HepG2 (cell line): Measurements from ENCODE around the gene TLX3. TPM values are rescaled to one million over a fixed set of nuclear protein-coding genes. Genes with fewer than 3 reads are reported as not detected.

Experiments used
- ATAC-seq: fragments of 200-7000 bp; cut with Tn5 transposase; 3 replicates; pipeline ENCODE4 v1.9.1; 2020; ENCODE audit warnings: mild to moderate bottlenecking, moderate library complexity
- BruUV-seq: library from RNA; stranded (reverse); fragments of 400-500 nt; replicated peaks from 2 replicates; lab custom pipeline; 2021; lab: Mats Ljungman, UMichigan
- CTCF ChIA-PET: fragments of 300-600 bp; formaldehyde crosslinking; extraction: SDS; loops from one replicate; lab custom pipeline; 2021; ENCODE audit warnings: low total read pairs, inconsistent platforms, low intra/inter-chr PET ratio; lab: Yijun Ruan, JAX
- POLR2A ChIA-PET: fragments of 350-600 bp; sonication (Branson Sonifier 250); formaldehyde crosslinking; loops from one replicate; lab custom pipeline; 2020; ENCODE audit warnings: antibody characterized with exemption, inconsistent platforms; lab: Yijun Ruan, JAX
- DNase-seq: peaks from one replicate; pipeline ENCODE4 v3.0.0-alpha.2; 2015; ENCODE audit warnings: low spot score
- FAIRE-seq: peaks from 3 replicates; lab custom pipeline; 2011; peaks lifted over from hg19 to GRCh38; lab: Jason Lieb, UNC
- H2AFZ ChIP-seq: one replicate; pipeline ENCODE4 v1.6.1; 2011; ENCODE audit warnings: low read length, inconsistent platforms
- H3K27ac ChIP-seq: fragments of 300-600 bp; 3 replicates; pipeline ENCODE4 v1.8.0; 2011; ENCODE audit warnings: mixed run types, mild to moderate bottlenecking, mixed read lengths, low read length, inconsistent platforms; ENCODE audit not compliant: insufficient read depth; ENCODE audit errors: extremely low read length
- H3K27me3 ChIP-seq, 2 experiments: fragments of 200-600 bp in 1 of 2; 2 replicates in 1 of 2; 3 replicates in 1 of 2; pipeline versions ENCODE4 v1.6.0 to v1.8.0; 2011; ENCODE audit warnings: low read length in 2 of 2, mild to moderate bottlenecking in 2 of 2, moderate library complexity in 2 of 2, inconsistent platforms in 1 of 2; ENCODE audit not compliant: insufficient read depth in 2 of 2, control insufficient read depth in 1 of 2
- H3K36me3 ChIP-seq, 2 experiments: fragments of 200-600 bp in 1 of 2; replicated peaks in 1 of 2; 2 replicates in 1 of 2; 3 replicates in 1 of 2; pipeline versions ENCODE4 v1.5.1 to v1.8.0; 2011; ENCODE audit warnings: low read length in 2 of 2, inconsistent platforms in 1 of 2; ENCODE audit not compliant: insufficient read depth in 2 of 2, control insufficient read depth in 1 of 2
- H3K4me1 ChIP-seq: 2 replicates; pipeline ENCODE4 v1.5.1; 2012; ENCODE audit warnings: low read length, inconsistent platforms; ENCODE audit not compliant: insufficient read depth
- H3K4me2 ChIP-seq: 2 replicates; pipeline ENCODE4 v1.6.0; 2011; ENCODE audit warnings: low read depth, low read length, inconsistent platforms
- H3K4me3 ChIP-seq, 3 experiments: fragments of 200-600 bp in 1 of 3; sonication (generic), shearing (Covaris generic) in 1 of 3; replicated peaks in 1 of 3; 2 replicates each; pipeline ENCODE4 v1.5.1; 2011 to 2016; ENCODE audit warnings: low read length in 3 of 3, inconsistent platforms in 2 of 3, low read depth in 2 of 3, mild to moderate bottlenecking in 2 of 3, control low read depth in 1 of 3, mixed read lengths in 1 of 3; ENCODE audit not compliant: insufficient read depth in 1 of 3
- H3K79me2 ChIP-seq: one replicate; pipeline ENCODE4 v1.6.1; 2011; ENCODE audit warnings: low read length, inconsistent platforms; ENCODE audit not compliant: insufficient read depth
- H3K9ac ChIP-seq: 2 replicates; pipeline ENCODE4 v1.6.0; 2011; ENCODE audit warnings: mild to moderate bottlenecking, low read depth, low read length, inconsistent platforms; ENCODE audit not compliant: insufficient read depth
- H3K9me3 ChIP-seq: 2 replicates; pipeline ENCODE4 v1.5.1; 2012; ENCODE audit warnings: mild to moderate bottlenecking, low read length
- H4K20me1 ChIP-seq: 2 replicates; pipeline ENCODE4 v1.6.0; 2011; ENCODE audit warnings: inconsistent platforms, mild to moderate bottlenecking, low read length, moderate library complexity; ENCODE audit not compliant: insufficient read depth
- ATRX ChIP-seq: sonication (generic); formaldehyde crosslinking; IDR thresholded peaks from 2 replicates; pipeline ENCODE4 v1.4.0; 2020; ENCODE audit warnings: missing genetic modification reagents, borderline replicate concordance
- E2F5 ChIP-seq: sonication (generic); formaldehyde crosslinking; conservative IDR thresholded peaks from 2 replicates; pipeline ENCODE4 v1.4.0; 2020; ENCODE audit warnings: missing genetic modification reagents
- ETV5 ChIP-seq: IDR thresholded peaks from 2 replicates; pipeline ENCODE4 v1.6.1; 2018; ENCODE audit warnings: missing biosample characterization, missing genetic modification reagents, inconsistent platforms, borderline replicate concordance
- JARID2 ChIP-seq: sonication (generic); formaldehyde crosslinking; IDR thresholded peaks from 2 replicates; pipeline ENCODE4 v1.8.1; 2023; ENCODE audit warnings: missing genetic modification reagents, inconsistent platforms; ENCODE audit not compliant: insufficient replicate concordance
- KAT8 ChIP-seq: IDR thresholded peaks from 2 replicates; pipeline ENCODE4 v1.6.1; 2016; ENCODE audit warnings: missing genetic modification reagents, missing compliant biosample characterization
- MLLT10 ChIP-seq: sonication (generic); formaldehyde crosslinking; IDR thresholded peaks from 2 replicates; pipeline ENCODE4 v1.4.0; 2020; ENCODE audit warnings: missing genetic modification reagents
- MTF1 ChIP-seq: sonication (generic); formaldehyde crosslinking; IDR thresholded peaks from 2 replicates; pipeline ENCODE4 v1.5.0; 2020; ENCODE audit warnings: missing genetic modification reagents
- RFX3 ChIP-seq: IDR thresholded peaks from 2 replicates; pipeline ENCODE4 v1.6.1; 2016; ENCODE audit warnings: missing biosample characterization, missing genetic modification reagents
- SAFB2 ChIP-seq: sonication (generic); formaldehyde crosslinking; IDR thresholded peaks from 2 replicates; pipeline ENCODE4 v1.5.1; 2020; ENCODE audit warnings: missing genetic modification reagents, low read depth, mild to moderate bottlenecking, borderline replicate concordance
- SAP130 ChIP-seq: IDR thresholded peaks from 2 replicates; pipeline ENCODE4 v1.6.1; 2016; ENCODE audit warnings: low read depth
- SRSF1 ChIP-seq: fragments of 200-400 bp; formaldehyde crosslinking; optimal IDR thresholded peaks from 2 replicates; pipeline ENCODE3; 2017; ENCODE audit warnings: mild to moderate bottlenecking, low read depth, low read length, moderate library complexity
- ZNF3 ChIP-seq: IDR thresholded peaks from 2 replicates; pipeline ENCODE4 v1.7.0; 2017; ENCODE audit warnings: inconsistent platforms
- ZNF414 ChIP-seq: sonication (generic); formaldehyde crosslinking; IDR thresholded peaks from 2 replicates; pipeline ENCODE4 v1.5.0; 2020; ENCODE audit warnings: missing genetic modification reagents
- ZNF549 ChIP-seq: sonication (generic); formaldehyde crosslinking; IDR thresholded peaks from 2 replicates; pipeline ENCODE4 v1.5.0; 2020; ENCODE audit warnings: missing genetic modification reagents
- ZNF550 ChIP-seq: sonication (generic); formaldehyde crosslinking; IDR thresholded peaks from 2 replicates; pipeline ENCODE4 v1.4.0; 2020; ENCODE audit warnings: mild to moderate bottlenecking, missing genetic modification reagents, borderline replicate concordance
- ZNF629 ChIP-seq: sonication (generic); formaldehyde crosslinking; conservative IDR thresholded peaks from 2 replicates; pipeline ENCODE4 v1.5.0; 2020; ENCODE audit warnings: missing genetic modification reagents
- ZSCAN29 ChIP-seq: sonication (generic); formaldehyde crosslinking; conservative IDR thresholded peaks from 2 replicates; pipeline ENCODE4 v1.4.0; 2020; ENCODE audit warnings: mild to moderate bottlenecking, missing genetic modification reagents
- WGBS: methylation state at CpG from one replicate; pipeline ENCODE4 v1.1.6; 2017; ENCODE audit warnings: low lambda C conversion rate; 5-methylcytosine and 5-hydroxymethylcytosine counted together
- in situ Hi-C: cut with HindIII; loops from 2 replicates; pipeline ENCODE4 v1.10.0; 2017; ENCODE audit warnings: low pct_unique_long_range_greater_than_20kb; ENCODE audit not compliant: extremely low pct_ligation_motif_present
- intact Hi-C: fragments of 100-400 bp; cut with micrococcal nuclease; formaldehyde crosslinking; loops from one replicate; pipeline ENCODE4 v1.10.0; 2022; ENCODE audit not compliant: unreplicated experiment
- polyA plus RNA-seq, 8 experiments: library from polyadenylated mRNA; depleted of rRNA in 3 of 8; stranded (reverse) in 7 of 8; unstranded in 1 of 8; fragments of >200 nt; fragmentation: Illumina TruSeq in 4 of 8; extraction: Trizol in 4 of 8; gene quantifications; 2 replicates each; pipeline versions ENCODE4 v1.2.1 to v1.2.3, GENCODE V29; 2011 to 2016; ENCODE audit warnings: low read depth in 4 of 8, missing spikeins in 1 of 8, mixed read lengths in 1 of 8; ENCODE audit not compliant: insufficient read depth in 1 of 8
- total RNA-seq, 5 experiments: library from RNA; depleted of rRNA; stranded (reverse); fragments of >200 nt; fragmentation: Illumina TruSeq; extraction: Trizol; gene quantifications; 2 replicates each; pipeline ENCODE4 v1.2.3, GENCODE V29; 2016; ENCODE audit warnings: low read depth in 1 of 5
- TF ChIP-seq, protein P1 (sequence below): sonication (generic); formaldehyde crosslinking; IDR thresholded peaks from 2 replicates; pipeline ENCODE4 v1.5.1; 2020; ENCODE audit warnings: mild to moderate bottlenecking, missing genetic modification reagents, moderate library complexity
- TF ChIP-seq, protein P2 (sequence below): IDR thresholded peaks from 2 replicates; pipeline ENCODE4 v1.6.1; 2016; ENCODE audit warnings: low read depth, missing genetic modification reagents, missing compliant biosample characterization

TLX3 gene
- total and polyA plus RNA-seq, 2 of the 13 experiments (the other 11 are each of a cell fraction or from before 2014, with no cell fraction given), result not detected

DNA sequence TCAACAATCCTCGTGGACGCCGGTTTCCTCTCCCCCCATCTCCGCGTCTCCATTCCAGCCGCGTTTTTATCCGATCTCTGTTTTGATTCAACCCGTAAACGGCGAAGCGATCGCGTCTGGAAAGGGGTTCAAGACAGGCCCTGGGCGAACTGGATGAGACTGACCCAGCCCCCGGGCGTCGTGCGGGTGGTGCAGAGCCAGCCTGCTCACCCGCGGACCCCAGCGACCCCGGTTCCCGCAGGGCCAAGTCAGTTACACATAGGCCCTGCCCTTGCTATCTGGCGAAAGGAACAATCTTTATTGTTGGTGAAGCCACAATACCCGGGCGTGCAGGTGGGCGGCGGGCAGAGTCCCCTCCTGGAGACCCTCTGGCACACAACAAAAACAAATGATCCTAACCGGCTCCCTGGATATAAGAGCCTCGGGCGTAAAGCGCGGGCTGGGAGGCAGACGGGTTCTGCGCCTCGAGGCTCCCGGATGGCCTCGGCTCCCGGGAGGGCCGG, 1.8 kb downstream of the TLX3 start:
- H3K27me3 ChIP-seq, result peaks cover 6 to 57% of the 10 kb centered on the region in 2 experiments; a peak in 4 of 5 replicates
- H3K9ac ChIP-seq, result no peak overlapping the region
- ChIA-PET POLR2A (no interaction called here), CTCF (no interaction called here)
- intact Hi-C loops (no loop called here), in situ Hi-C loops (no loop called here)
- H3K4me3 ChIP-seq, result peak overlapping the region in 1 of 3 experiments; percentile 10; a peak in 1 of 6 replicates
- FAIRE-seq (no peak), DNase-seq (no peak), ATAC-seq (no peak; the same call in 2 of the 3 replicates)
- H2AFZ ChIP-seq, result no peak overlapping the region
- WGBS, result 61% methylated on average over 22 of the region's 41 CpGs
- no peaks in the 10 kb centered on the region for H4K20me1 ChIP-seq
- H3K4me2 ChIP-seq, result no peak overlapping the region
- no peaks in the 10 kb centered on the region for H3K9me3 ChIP-seq
- H3K27ac ChIP-seq, result no peak overlapping the region
- no peaks in the 10 kb centered on the region for H3K79me2 ChIP-seq
- H3K4me1 ChIP-seq, result no peaks in the 10 kb centered on the region
- no peaks in the 10 kb centered on the region for H3K36me3 ChIP-seq
- no TSS peak for BruUV-seq
- TF ChIP-seq, protein P1, sequence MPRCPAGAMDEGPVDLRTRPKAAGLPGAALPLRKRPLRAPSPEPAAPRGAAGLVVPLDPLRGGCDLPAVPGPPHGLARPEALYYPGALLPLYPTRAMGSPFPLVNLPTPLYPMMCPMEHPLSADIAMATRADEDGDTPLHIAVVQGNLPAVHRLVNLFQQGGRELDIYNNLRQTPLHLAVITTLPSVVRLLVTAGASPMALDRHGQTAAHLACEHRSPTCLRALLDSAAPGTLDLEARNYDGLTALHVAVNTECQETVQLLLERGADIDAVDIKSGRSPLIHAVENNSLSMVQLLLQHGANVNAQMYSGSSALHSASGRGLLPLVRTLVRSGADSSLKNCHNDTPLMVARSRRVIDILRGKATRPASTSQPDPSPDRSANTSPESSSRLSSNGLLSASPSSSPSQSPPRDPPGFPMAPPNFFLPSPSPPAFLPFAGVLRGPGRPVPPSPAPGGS (CRISPR knock-in tag), result no peak
- TF ChIP-seq JARID2 (CRISPR knock-in tag), result no peak
- TF ChIP-seq, protein P2, sequence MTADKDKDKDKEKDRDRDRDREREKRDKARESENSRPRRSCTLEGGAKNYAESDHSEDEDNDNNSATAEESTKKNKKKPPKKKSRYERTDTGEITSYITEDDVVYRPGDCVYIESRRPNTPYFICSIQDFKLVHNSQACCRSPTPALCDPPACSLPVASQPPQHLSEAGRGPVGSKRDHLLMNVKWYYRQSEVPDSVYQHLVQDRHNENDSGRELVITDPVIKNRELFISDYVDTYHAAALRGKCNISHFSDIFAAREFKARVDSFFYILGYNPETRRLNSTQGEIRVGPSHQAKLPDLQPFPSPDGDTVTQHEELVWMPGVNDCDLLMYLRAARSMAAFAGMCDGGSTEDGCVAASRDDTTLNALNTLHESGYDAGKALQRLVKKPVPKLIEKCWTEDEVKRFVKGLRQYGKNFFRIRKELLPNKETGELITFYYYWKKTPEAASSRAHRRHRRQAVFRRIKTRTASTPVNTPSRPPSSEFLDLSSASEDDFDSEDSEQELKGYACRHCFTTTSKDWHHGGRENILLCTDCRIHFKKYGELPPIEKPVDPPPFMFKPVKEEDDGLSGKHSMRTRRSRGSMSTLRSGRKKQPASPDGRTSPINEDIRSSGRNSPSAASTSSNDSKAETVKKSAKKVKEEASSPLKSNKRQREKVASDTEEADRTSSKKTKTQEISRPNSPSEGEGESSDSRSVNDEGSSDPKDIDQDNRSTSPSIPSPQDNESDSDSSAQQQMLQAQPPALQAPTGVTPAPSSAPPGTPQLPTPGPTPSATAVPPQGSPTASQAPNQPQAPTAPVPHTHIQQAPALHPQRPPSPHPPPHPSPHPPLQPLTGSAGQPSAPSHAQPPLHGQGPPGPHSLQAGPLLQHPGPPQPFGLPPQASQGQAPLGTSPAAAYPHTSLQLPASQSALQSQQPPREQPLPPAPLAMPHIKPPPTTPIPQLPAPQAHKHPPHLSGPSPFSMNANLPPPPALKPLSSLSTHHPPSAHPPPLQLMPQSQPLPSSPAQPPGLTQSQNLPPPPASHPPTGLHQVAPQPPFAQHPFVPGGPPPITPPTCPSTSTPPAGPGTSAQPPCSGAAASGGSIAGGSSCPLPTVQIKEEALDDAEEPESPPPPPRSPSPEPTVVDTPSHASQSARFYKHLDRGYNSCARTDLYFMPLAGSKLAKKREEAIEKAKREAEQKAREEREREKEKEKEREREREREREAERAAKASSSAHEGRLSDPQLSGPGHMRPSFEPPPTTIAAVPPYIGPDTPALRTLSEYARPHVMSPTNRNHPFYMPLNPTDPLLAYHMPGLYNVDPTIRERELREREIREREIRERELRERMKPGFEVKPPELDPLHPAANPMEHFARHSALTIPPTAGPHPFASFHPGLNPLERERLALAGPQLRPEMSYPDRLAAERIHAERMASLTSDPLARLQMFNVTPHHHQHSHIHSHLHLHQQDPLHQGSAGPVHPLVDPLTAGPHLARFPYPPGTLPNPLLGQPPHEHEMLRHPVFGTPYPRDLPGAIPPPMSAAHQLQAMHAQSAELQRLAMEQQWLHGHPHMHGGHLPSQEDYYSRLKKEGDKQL (CRISPR knock-in tag), result no peak
- no peak for TF ChIP-seq SAP130 (CRISPR knock-in tag)
- TF ChIP-seq SAFB2 (CRISPR knock-in tag), result no peak
- no peak for TF ChIP-seq KAT8
- no peak for TF ChIP-seq ETV5 (CRISPR knock-in tag)
- no peak for TF ChIP-seq RFX3 (CRISPR knock-in tag)
- TF ChIP-seq ATRX, result no peak
- no peak for TF ChIP-seq ZNF629 (CRISPR knock-in tag)
- TF ChIP-seq ZNF3 (CRISPR knock-in tag), result no peak
- no peak for TF ChIP-seq SRSF1
- TF ChIP-seq ZNF549, result no peak
- no peak for TF ChIP-seq MTF1 (CRISPR knock-in tag)
- TF ChIP-seq ZSCAN29, result no peak
- TF ChIP-seq ZNF414, result no peak
- TF ChIP-seq ZNF550, result no peak
- TF ChIP-seq MLLT10 (CRISPR knock-in tag), result no peak
- no peak for TF ChIP-seq E2F5 (CRISPR knock-in tag)
